Urinary bladder (tissue), 4 donors: ENCODE results near the gene SYT12. TPM values are rescaled to one million over a fixed set of nuclear protein-coding genes. Genes with fewer than 3 reads are reported as not detected.

Experiments
- DNase-seq: peaks from one replicate; pipeline ENCODE4 v3.0.0-alpha.2; 2015; ENCODE audit errors: extremely low spot score
- H3K27ac ChIP-seq: one replicate; pipeline ENCODE4 v1.5.1; 2013; ENCODE audit warnings: low read depth, mild to moderate bottlenecking, moderate library complexity
- H3K36me3 ChIP-seq: one replicate; pipeline ENCODE4 v1.6.1; 2013; ENCODE audit warnings: mild to moderate bottlenecking, moderate library complexity; ENCODE audit not compliant: insufficient read depth
- H3K4me1 ChIP-seq: one replicate; pipeline ENCODE4 v1.6.1; 2013; ENCODE audit warnings: mild to moderate bottlenecking, moderate library complexity; ENCODE audit not compliant: insufficient read depth
- H3K4me3 ChIP-seq: one replicate; pipeline ENCODE4 v1.5.1; 2013; ENCODE audit warnings: low read depth, low read length
- WGBS: extraction: QIAGEN DNeasy Blood & Tissue Kit; methylation state at CpG from one replicate; pipeline ENCODE4 v1.1.7; 2013; 5-methylcytosine and 5-hydroxymethylcytosine counted together
- polyA plus RNA-seq: library from polyadenylated mRNA; stranded (reverse); fragments of 200-250 nt; gene quantifications from one replicate; pipeline ENCODE4 v1.2.3, GENCODE V29; 2013
- total RNA-seq: library from RNA; depleted of rRNA; stranded (reverse); fragments of >200 nt; gene quantifications from one replicate; pipeline ENCODE4 v1.2.3, GENCODE V29; 2014
- donor health status: healthy with polysubstance abuse.
- donor health status: healthy.

Gene SYT12
- total and polyA plus RNA-seq, 2 donors = 0.20 to 0.26 TPM

DNA sequence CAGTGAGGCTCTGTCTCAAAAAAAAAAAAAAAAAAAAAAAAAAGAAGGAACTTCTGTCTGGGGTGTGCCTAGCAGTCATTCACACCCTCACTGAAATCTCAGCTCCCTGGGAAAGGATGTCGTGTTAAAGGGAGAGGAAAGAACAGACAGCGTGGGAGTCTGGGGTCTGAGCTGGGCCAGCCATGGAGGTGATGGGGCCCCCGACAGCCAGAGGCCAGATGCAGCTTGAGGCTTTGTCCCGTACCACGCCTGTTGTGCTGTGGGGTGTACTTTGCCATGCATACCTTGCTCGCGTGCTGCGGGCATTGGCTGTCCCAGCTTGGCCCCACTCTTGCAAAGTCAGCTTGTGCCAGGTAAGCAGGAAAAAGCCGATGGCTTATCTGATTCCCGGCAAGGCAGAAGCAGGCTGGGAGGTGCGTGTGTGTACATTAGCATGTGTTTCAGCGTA is 4.6 kb downstream of the SYT12 start:
- H3K4me1 ChIP-seq = peaks cover 1% of the 10 kb centered on the region
- H3K27ac ChIP-seq = no peak overlapping the region
- H3K36me3 ChIP-seq = no peaks in the 10 kb centered on the region
- H3K4me3 ChIP-seq = no peak overlapping the region
- DNase-seq = peak; percentile 25
- WGBS = 72% methylated on average over 12 of the region's 12 CpGs

GRCh38 chr11:67027943-67028542 is 5.1 kb downstream of the SYT12 start:
- no peak for DNase-seq
- Histone ChIP-seq H3K4me3 (no peak overlapping the region), H3K27ac (no peak overlapping the region), H3K4me1 (peaks cover 1% of the 10 kb centered on the region), H3K36me3 (no peaks in the 10 kb centered on the region)
- 84% methylated on average over 6 of the region's 6 CpGs for WGBS

DNA sequence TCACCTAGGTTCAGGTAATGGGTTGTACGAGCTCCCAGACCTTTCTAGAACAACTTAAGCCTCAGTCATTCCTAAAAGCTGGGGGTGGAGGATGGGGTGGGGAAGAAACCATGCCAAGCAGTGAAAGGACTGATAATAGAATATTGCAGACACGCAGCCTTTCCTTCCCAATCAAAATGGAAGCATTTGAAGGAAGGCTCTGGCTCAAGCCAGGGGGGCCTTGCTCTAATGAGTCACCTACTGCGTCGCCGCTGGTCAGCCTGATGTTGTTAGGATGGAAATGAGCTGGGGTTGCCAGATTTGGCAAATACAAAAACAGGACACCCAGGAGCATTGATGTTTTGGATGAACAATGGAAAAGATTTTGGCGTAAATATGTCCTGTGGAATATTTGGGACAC is 6.2 kb downstream of the SYT12 start:
- WGBS = 75% methylated on average over 6 of the region's 6 CpGs
- Histone ChIP-seq H3K4me3 (no peak overlapping the region), H3K27ac (no peak overlapping the region), H3K36me3 (no peaks in the 10 kb centered on the region), H3K4me1 (no peaks in the 10 kb centered on the region)
- DNase-seq = no peak

- Histone ChIP-seq H3K4me1 (no peaks in the 10 kb centered on the region), H3K4me3 (no peak overlapping the region), H3K27ac (no peak overlapping the region), H3K36me3 (no peaks in the 10 kb centered on the region)
- WGBS = 63% methylated on average over 9 of the region's 9 CpGs
- no peak for DNase-seq
Measured at GRCh38 chr11:67030976-67031375, 8.0 kb downstream of the SYT12 start.

GRCh38 chr11:67031791-67032561 is 9.0 kb downstream of the SYT12 start:
- no peak for DNase-seq
- no peak overlapping the region for H3K4me3 ChIP-seq
- no peaks in the 10 kb centered on the region for H3K36me3 ChIP-seq
- 80% methylated on average over 23 of the region's 23 CpGs for WGBS
- no peaks in the 10 kb centered on the region for H3K4me1 ChIP-seq
- H3K27ac ChIP-seq = no peak overlapping the region

DNA sequence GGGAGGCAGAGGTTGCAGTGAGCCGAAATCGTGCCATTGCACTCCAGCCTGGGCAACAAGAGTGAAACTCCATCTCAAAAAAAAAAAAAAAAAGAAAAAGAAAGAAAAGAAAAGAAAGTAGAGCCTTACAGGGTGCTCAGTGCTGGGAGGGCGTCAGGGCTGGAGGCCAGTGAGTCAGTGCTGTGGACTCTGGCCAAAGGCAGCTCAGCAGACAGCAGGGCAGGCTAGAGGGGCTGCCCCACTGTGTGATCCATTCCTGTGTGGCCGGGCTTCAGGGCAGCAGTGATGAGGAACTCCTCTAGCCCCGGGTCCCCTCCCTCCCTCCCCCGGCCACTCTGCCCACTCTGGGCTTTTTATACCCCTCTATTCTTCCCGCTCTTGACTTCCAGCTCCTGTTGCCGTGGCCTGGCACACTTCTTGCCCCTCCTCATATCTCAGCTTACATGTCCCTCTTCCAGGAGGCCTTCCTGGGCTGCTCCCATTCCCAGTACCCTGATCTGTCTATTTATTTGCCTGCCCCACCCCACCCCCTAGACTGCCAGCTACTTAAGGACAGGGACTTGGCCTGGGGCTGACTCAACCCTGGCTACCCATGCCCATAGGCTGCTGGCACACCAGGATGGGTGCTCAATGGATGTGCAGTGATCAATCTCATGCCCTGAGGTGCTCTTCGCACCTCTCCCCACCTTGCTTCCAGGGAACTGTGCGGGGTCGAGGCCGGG is 10.1 kb downstream of the SYT12 start:
- Histone ChIP-seq H3K4me1 (no peaks in the 10 kb centered on the region), H3K36me3 (no peaks in the 10 kb centered on the region), H3K4me3 (no peak overlapping the region), H3K27ac (no peak overlapping the region)
- 72% methylated on average over 12 of the region's 12 CpGs for WGBS
- DNase-seq = no peak

DNA sequence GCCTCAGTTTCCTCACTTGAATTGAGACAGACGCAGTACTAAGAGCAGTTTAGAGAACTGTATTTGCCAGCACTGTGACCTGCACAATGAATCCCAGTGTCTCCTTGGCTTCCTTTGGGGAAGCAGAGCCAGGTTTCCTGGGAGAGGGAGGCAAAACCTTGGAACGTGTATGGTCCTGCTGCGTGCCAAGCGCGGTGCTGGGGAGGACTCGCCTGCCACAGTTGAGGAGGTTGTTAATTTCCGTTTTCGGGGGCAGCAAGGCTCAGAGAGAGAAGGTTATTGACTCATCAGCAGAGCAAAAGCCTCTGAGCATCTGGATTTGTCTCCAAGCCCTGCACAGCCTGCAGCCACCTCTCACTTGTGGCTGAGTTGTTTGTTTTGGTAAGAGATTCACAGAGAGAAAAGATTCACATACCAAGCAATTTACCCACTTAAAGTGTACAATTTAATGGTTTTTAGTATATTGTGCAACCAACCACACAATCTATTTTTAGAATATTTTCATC is 10.8 kb downstream of the SYT12 start:
- no peaks in the 10 kb centered on the region for H3K4me1 ChIP-seq
- no peaks in the 10 kb centered on the region for H3K36me3 ChIP-seq
- H3K4me3 ChIP-seq = no peak overlapping the region
- no peak for DNase-seq
- WGBS = 52% methylated on average over 8 of the region's 8 CpGs
- H3K27ac ChIP-seq = no peak overlapping the region

GRCh38 chr11:67034350-67034749 is 11.4 kb downstream of the SYT12 start:
- Histone ChIP-seq H3K4me3 (no peak overlapping the region), H3K27ac (no peak overlapping the region), H3K36me3 (no peaks in the 10 kb centered on the region), H3K4me1 (no peaks in the 10 kb centered on the region)
- no peak for DNase-seq
- WGBS = 76% methylated on average over 6 of the region's 6 CpGs

DNA sequence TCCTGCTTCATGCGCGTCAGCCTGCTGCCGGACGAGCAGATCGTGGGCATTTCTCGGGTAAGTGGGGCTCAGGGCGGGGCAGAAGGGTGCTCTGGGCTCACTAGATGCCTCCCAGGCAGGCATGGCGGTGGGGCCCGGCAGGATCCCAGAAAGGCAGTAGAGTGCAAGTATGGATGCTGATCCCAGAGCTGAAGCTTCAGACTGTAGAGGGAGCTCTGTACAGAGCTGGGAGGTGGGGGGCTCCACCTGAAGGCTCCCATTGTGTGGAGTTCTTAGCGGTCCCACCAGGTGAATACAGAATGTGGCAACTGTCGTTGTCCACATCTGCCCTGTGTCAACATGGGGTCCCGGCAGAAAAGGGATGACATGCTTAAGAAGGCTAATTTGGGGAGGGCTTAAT is 17.2 kb downstream of the SYT12 start:
- DNase-seq = no peak
- Histone ChIP-seq H3K36me3 (no peaks in the 10 kb centered on the region), H3K4me3 (no peak overlapping the region), H3K27ac (no peak overlapping the region), H3K4me1 (no peaks in the 10 kb centered on the region)
- WGBS = 81% methylated on average over 12 of the region's 12 CpGs

GRCh38 chr11:67041602-67042001 is 18.7 kb downstream of the SYT12 start:
- Histone ChIP-seq H3K4me1 (no peaks in the 10 kb centered on the region), H3K27ac (no peak overlapping the region), H3K4me3 (no peak overlapping the region), H3K36me3 (no peaks in the 10 kb centered on the region)
- no peak for DNase-seq
- 87% methylated on average over 3 of the region's 3 CpGs for WGBS

DNA sequence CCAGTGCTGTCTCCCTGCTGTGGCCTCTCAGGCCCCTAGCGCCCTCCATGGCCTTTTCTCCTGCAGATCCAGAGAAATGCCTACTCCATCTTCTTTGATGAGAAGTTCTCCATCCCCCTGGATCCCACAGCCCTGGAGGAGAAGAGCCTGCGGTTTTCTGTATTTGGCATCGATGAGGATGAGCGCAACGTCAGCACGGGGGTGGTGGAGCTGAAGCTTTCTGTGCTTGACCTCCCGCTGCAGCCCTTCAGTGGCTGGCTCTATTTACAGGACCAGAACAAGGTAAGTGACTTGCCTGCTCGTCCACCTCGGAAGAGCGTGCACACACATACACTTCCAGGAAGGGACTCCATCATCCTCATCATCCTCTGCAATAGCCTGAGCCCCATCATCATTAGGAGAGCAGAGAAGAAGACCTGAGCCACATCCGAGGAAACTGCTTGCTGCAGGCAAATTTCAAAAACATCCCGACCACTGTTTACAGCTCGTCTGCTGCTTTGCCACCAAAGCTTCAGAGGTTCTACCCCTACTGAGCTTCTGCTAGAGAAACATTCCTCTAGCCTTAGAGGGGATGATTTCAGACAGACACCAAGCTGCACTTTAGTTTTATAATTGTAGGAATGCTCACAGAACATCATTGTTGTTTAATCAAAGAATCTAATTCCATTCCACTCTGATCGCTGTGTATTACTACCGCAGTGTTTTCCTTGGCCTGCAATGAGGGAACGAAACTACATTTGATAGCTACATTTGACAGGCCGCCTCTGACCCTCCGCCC is 20.8 kb downstream of the SYT12 start:
- DNase-seq = no peak
- 78% methylated on average over 18 of the region's 18 CpGs for WGBS
- H3K4me1 ChIP-seq = no peaks in the 10 kb centered on the region
- no peak overlapping the region for H3K4me3 ChIP-seq
- H3K36me3 ChIP-seq = no peaks in the 10 kb centered on the region
- no peak overlapping the region for H3K27ac ChIP-seq

DNA sequence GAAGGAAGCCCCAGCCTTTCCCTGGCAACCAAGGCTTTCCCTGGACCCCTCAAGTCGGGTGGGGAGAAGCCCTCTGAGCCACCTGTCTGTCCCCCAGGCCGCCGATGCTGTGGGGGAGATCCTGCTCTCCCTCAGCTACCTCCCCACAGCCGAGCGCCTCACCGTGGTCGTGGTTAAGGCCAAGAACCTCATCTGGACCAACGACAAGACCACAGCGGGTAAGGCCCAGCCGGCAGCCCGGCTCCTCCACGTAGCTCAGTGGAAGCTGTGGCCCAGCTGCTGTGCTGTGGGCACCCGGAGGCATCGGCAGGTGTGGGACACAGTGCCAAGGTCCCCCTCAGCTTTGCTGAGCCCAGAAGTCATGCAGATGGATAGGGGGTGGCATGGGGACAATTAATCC is 21.6 kb downstream of the SYT12 start:
- H3K27ac ChIP-seq = no peak overlapping the region
- no peak for DNase-seq
- no peaks in the 10 kb centered on the region for H3K4me1 ChIP-seq
- H3K4me3 ChIP-seq = no peak overlapping the region
- H3K36me3 ChIP-seq = no peaks in the 10 kb centered on the region
- WGBS = 78% methylated on average over 14 of the region's 14 CpGs

GRCh38 chr11:67045314-67045713 is 22.4 kb downstream of the SYT12 start:
- Histone ChIP-seq H3K36me3 (no peaks in the 10 kb centered on the region), H3K27ac (no peak overlapping the region), H3K4me1 (no peaks in the 10 kb centered on the region), H3K4me3 (no peak overlapping the region)
- WGBS = 65% methylated on average over 14 of the region's 14 CpGs
- no peak for DNase-seq
